Stimulated activated CD8-positive, alpha-beta memory T cell treated with anti-CD3 and anti-CD28 coated beads, Interleukin-12 subunit alpha, Interleukin-12 subunit beta, amount 100 ng/mL, for 4 hours (primary cell): ENCODE results near the gene GEN1.
"Not testable (repeated sequence)": the region's sequence is repeated elsewhere in the genome, so short reads cannot be mapped to it uniquely, and the experiment has no call there.

ENCODE experiments used
- DNase-seq: peaks from one replicate; pipeline ENCODE4 v3.0.0-alpha.2; 2020; ENCODE audit warnings: low read depth

GEN1 gene

DNA sequence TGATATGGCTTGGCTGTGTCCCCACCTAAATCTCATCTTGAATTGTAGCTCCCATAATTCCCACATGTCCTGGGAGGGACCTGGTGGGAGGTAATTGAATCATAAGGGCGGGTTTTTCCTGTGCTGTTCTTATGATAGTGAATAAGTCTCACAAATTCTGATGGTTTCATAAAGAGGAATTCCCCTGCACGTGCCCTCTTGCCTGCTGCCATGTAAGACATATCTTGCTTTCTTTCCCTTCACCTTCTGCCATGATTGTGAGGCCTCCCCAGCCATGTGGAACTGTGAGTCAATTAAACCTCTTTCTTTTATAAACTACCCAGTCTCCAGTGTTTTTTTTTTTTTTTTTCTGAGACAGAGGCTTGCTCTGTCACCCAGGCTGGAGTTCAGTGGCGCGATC, 69.7 kb downstream of the GEN1 start:
- DNase-seq: not testable (repeated sequence)

DNA sequence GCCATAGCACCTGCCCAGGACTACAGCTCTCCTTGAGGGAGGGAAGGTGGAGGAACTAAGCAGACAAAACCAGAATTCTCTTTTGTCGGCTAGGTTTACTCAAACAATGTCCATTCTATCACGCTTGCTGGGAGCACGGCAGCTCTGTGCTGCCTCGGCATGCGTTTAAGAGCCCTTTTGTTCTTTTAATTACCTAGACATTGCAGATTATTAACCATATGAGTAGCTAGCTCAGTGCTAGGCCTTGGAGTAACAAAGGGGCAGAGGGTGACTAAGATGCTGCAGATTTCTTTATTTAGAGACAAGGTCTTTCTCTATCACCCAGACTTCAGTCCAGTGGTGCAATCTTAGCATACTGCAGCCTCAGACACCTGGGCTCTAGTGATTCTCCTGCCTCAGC, 73.4 kb downstream of the GEN1 start:
- DNase-seq: no peak

DNA sequence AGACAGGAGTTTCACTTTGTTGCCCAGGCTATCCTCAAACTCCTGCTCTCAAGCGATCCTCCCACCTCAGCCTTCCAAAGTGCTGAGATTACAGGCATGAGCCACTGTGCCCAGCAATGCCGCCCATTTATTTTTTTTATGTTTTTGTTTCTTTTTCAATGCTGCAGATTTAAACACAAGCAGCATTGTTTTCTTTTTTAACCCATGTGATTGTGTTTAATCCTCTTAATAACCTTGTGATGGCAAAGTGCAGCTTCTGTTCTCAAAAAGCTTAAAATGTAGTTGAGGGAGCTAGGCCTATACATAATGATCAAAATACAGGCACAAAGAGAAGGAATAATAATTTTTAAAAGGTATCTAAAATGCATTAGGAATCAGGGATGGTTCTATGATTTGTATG, 73.8 kb downstream of the GEN1 start:
- DNase-seq: no peak

DNA sequence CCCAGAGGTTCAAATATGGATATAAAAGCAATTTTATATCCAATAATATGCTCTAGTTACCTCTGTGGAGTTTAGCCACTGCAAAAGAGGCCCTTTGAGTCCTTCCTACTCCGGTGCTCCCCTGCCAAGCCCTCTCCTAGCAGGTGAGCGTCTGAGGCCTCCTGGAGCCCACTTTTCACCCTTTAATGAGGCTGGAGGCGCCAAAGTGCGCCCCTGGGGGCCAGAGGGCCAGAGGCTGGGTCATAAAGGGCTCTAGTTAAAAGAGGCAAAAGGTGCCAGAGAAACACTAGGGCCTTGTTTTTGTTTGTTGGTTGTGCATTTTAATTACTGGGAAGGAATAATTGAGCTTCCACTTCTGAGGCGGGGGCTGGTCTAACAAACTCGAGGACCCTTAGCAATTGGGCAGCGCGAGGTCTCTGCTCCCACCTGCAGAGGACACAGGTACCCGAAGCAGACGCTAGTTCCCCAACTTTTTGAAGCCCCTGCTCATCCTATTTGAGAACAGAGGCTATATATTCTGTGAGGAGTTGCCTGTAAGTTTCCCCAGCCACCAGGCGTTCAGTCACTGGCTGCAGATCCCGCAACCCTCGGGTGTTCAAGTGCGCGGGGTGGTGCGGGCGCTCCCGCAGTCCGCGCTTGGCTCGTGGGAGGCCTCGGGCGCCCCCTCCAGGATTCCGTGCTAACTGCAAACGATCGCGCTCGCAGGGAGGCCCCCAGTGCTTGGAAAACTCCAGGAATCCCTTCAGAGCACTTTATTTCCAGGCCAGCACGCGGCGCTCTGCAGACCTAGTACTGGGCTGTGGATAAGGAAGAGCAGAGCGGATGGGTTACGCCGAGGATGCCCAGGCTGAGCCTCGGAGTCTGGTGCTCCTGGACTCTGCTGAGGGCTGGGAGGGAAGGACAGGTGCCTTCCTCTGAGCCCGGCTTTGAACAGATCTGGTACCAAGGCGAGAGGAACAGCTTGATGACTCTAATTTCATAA, 76.4 kb downstream of the GEN1 start:
- DNase-seq: no peak

DNA sequence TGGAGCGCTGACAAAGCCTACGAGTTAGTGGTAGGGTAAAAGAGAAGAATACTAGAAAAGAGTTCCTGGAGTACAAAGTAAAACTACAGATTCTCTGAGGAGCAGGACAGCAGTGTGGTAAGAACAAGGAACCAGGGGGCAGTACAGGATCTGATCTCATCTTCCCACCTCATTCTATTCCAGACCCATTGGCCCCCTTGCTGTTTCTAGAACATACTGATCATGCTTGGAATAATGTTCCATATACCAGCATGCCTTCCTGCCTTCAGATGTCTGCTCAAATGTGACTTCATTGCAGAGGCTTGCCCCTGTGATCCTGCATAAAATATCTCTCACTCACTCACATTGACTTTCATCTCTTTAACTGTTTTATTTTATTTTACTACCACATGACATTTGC, 81.6 kb downstream of the GEN1 start:
- no peak for DNase-seq
